ENCODE data around the gene ESR2. TPM values are rescaled to one million over a fixed set of nuclear protein-coding genes. Genes with fewer than 3 reads are reported as not detected.
A peak's percentile ranks its signal among the peaks of the same experiment; 100 is the strongest.

Gene ESR2
- total RNA-seq, 6 experiments from 2014 or later, result not detected

GRCh38 chr14:64196814-64197411 is 97.3 kb downstream of the ESR2 start:
- peak; percentile 7 for DNase-seq
- Mint-ChIP-seq H3K4me1 (ENCODE audit: low read depth) (peaks cover 27% of the 10 kb centered on the region), H3K27ac (peak overlapping the region; percentile 78), H3K4me3 (peak overlapping the region; percentile 91), H3K36me3 (ENCODE audit: low read depth) (no peaks in the 10 kb centered on the region; the same call in 1 of the 2 replicates), H3K27me3 (ENCODE audit: insufficient read depth) (peaks cover 2% of the 10 kb centered on the region), H3K9me3 (no peaks in the 10 kb centered on the region)
- TF ChIP-seq CTCF (IDR thresholded peaks at IDR 0.05), result no peak

GRCh38 chr14:64196056-64196455 is 98.1 kb downstream of the ESR2 start:
- H3K4me3 Mint-ChIP-seq, result no peak overlapping the region
- H3K36me3 Mint-ChIP-seq (ENCODE audit: low read depth), result peaks cover 8% of the 10 kb centered on the region; the same call in 1 of the 2 replicates
- no peaks in the 10 kb centered on the region for H3K9me3 Mint-ChIP-seq
- TF ChIP-seq CTCF (IDR thresholded peaks at IDR 0.05), result no peak
- H3K27me3 Mint-ChIP-seq (ENCODE audit: insufficient read depth), result peaks cover 2% of the 10 kb centered on the region; the same call in 1 of the 2 replicates
- H3K4me1 Mint-ChIP-seq (ENCODE audit: low read depth), result peaks cover 35% of the 10 kb centered on the region
- no peak overlapping the region for H3K27ac Mint-ChIP-seq
- DNase-seq, result no peak

GRCh38 chr14:64195199-64195598 is 99.0 kb downstream of the ESR2 start:
- Mint-ChIP-seq H3K9me3 (no peaks in the 10 kb centered on the region), H3K36me3 (ENCODE audit: low read depth) (peaks cover 8% of the 10 kb centered on the region; the same call in 1 of the 2 replicates), H3K4me1 (ENCODE audit: low read depth) (peaks cover 36% of the 10 kb centered on the region), H3K4me3 (no peak overlapping the region), H3K27ac (no peak overlapping the region), H3K27me3 (ENCODE audit: insufficient read depth) (peaks cover 2% of the 10 kb centered on the region; the same call in 1 of the 2 replicates)
- DNase-seq, result no peak
- no peak for TF ChIP-seq CTCF (IDR thresholded peaks at IDR 0.05)

DNA sequence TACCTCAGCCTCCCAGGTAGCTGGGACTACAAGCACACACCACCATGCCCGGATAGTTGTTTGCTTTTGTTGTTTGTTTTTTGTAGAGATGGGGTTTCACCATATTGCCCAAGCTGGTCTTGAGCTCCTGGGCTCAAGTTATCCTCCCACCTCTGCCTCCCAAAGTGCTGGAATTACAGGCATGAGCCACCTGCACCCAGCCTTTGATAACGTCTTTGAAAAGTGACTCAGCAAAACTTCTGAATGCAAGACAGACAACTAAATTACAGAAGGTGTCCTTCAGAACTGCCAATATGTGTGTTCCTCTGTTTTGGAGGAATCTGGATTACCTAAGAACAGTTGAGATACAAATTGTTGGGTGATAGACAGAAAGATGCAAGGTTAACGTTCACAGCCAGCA is 99.8 kb downstream of the ESR2 start:
- H3K4me1 Mint-ChIP-seq (ENCODE audit: low read depth), result peaks cover 36% of the 10 kb centered on the region
- no peak overlapping the region for H3K4me3 Mint-ChIP-seq
- H3K27me3 Mint-ChIP-seq (ENCODE audit: insufficient read depth), result no peaks in the 10 kb centered on the region
- TF ChIP-seq CTCF (IDR thresholded peaks at IDR 0.05), result no peak
- no peak overlapping the region for H3K27ac Mint-ChIP-seq
- H3K36me3 Mint-ChIP-seq (ENCODE audit: low read depth), result peaks cover 8% of the 10 kb centered on the region; the same call in 1 of the 2 replicates
- H3K9me3 Mint-ChIP-seq, result no peaks in the 10 kb centered on the region
- no peak for DNase-seq

DNA sequence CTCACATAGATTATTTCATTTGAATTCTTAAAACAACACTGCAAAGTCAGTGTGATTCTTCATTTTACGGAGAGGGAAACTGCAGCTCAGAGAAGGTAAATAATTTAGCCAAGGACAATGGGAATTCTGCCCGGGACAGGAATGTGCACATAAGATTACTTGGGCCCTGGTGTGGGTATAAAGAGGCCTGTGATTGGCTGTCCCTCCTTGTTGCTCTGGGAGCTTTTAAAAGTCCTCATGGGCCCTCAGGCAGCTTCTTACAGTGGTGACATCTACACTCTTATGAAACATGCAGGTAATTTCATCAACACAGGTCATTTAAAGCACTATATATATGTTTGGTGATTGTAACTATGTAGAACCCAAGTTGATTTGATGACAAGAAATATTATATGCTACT is 100.3 kb downstream of the ESR2 start:
- no peak overlapping the region for H3K27ac Mint-ChIP-seq
- TF ChIP-seq CTCF (IDR thresholded peaks at IDR 0.05), result no peak
- no peak for DNase-seq
- no peaks in the 10 kb centered on the region for H3K27me3 Mint-ChIP-seq (ENCODE audit: insufficient read depth)
- no peak overlapping the region for H3K4me3 Mint-ChIP-seq
- peaks cover 8% of the 10 kb centered on the region; the same call in 1 of the 2 replicates for H3K36me3 Mint-ChIP-seq (ENCODE audit: low read depth)
- H3K9me3 Mint-ChIP-seq, result no peaks in the 10 kb centered on the region
- peaks cover 36% of the 10 kb centered on the region for H3K4me1 Mint-ChIP-seq (ENCODE audit: low read depth)
